ENCODE results near the gene GLRX5. TPM values are rescaled to one million over a fixed set of nuclear protein-coding genes. Genes with fewer than 3 reads are reported as not detected.

Gene GLRX5
- total and polyA plus RNA-seq, 2 experiments from 2014 or later = 50.0 to 105 TPM

- peak overlapping the region; percentile 58 for H3K4me2 ChIP-seq
- no peak overlapping the region for H2AFZ ChIP-seq
Observed at GRCh38 chr14:95523051-95523814, 11.6 kb upstream of the GLRX5 start.

DNA sequence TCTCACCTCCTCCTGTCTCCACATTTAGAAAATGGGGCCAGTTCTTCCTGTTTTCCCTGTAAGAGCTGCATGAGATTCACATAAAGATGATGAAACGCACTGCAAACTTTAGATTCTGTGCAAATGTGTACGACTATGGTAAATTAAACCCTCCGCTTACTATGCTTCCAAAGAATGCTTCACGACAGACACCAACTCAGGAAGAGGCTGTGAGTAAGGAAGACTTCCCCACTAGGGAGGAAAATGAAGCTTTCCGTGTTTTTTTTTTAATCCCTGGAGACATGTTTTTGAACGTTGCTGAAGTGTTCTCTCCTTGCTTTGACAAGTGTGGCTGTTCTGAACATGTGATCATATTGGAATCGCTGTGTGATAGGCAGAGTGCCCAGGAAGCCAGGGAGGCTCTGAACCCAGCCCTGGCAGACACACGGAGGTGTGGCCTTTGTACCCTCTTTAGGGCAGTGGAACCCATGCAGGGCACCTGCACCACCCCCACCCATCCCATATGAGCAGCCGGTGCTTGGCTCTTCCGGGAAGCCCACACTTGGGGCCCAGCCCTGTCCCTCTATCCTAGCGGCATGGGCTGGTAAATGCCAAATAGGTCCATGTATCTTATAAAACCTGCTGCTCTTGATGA is 10.9 kb upstream of the GLRX5 start:
- no peak overlapping the region for H3K4me3 ChIP-seq
- no peak for DNase-seq (ENCODE audit: low spot score)
- TF ChIP-seq, protein P1, sequence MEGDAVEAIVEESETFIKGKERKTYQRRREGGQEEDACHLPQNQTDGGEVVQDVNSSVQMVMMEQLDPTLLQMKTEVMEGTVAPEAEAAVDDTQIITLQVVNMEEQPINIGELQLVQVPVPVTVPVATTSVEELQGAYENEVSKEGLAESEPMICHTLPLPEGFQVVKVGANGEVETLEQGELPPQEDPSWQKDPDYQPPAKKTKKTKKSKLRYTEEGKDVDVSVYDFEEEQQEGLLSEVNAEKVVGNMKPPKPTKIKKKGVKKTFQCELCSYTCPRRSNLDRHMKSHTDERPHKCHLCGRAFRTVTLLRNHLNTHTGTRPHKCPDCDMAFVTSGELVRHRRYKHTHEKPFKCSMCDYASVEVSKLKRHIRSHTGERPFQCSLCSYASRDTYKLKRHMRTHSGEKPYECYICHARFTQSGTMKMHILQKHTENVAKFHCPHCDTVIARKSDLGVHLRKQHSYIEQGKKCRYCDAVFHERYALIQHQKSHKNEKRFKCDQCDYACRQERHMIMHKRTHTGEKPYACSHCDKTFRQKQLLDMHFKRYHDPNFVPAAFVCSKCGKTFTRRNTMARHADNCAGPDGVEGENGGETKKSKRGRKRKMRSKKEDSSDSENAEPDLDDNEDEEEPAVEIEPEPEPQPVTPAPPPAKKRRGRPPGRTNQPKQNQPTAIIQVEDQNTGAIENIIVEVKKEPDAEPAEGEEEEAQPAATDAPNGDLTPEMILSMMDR (IDR thresholded peaks at IDR 0.05; ENCODE audit: poor library complexity) = no peak
- no peaks in the 10 kb centered on the region for H3K9me3 ChIP-seq (ENCODE audit: low read depth)
- no peaks in the 10 kb centered on the region for H3K36me3 ChIP-seq (replicated peaks; ENCODE audit: insufficient read depth, low read depth)
- H2AFZ ChIP-seq = no peak overlapping the region
- H3K27ac ChIP-seq = peak overlapping the region; percentile 84
- H3K4me2 ChIP-seq = peak overlapping the region; percentile 58
- H3K27me3 ChIP-seq = no peaks in the 10 kb centered on the region
- H3K79me2 ChIP-seq = peaks cover 14% of the 10 kb centered on the region
- H3K4me1 ChIP-seq (ENCODE audit: insufficient read depth) = peaks cover 18% of the 10 kb centered on the region
- H3K9me2 ChIP-seq (replicated peaks; ENCODE audit: insufficient read depth) = no peaks in the 10 kb centered on the region
- WGBS (ENCODE audit: low lambda C conversion rate, missing lambda C conversion rate) = 73% methylated on average over 11 of the region's 11 CpGs
- no peaks in the 10 kb centered on the region for H4K20me1 ChIP-seq (ENCODE audit: insufficient read depth, poor library complexity, severe bottlenecking)

More at GRCh38 chr14:95523051-95523814, 11.6 kb upstream of the GLRX5 start:
- H3K27ac ChIP-seq = peak overlapping the region; percentile 84
- no peak for DNase-seq (ENCODE audit: low spot score)
- no peaks in the 10 kb centered on the region for H3K27me3 ChIP-seq
- TF ChIP-seq EZH2phosphoT487 (IDR thresholded peaks at IDR 0.05; ENCODE audit: low read depth, severe bottlenecking, unreplicated experiment) (no peak), EZH2 (IDR thresholded peaks at IDR 0.05; ENCODE audit: borderline replicate concordance) (no peak)
- TF ChIP-seq, protein P1 (IDR thresholded peaks at IDR 0.05; ENCODE audit: poor library complexity) = no peak
- H3K79me2 ChIP-seq = peaks cover 7% of the 10 kb centered on the region
- H3K4me3 ChIP-seq = no peak overlapping the region
- no peaks in the 10 kb centered on the region for H4K20me1 ChIP-seq (ENCODE audit: insufficient read depth, poor library complexity, severe bottlenecking)
- peaks cover 18% of the 10 kb centered on the region for H3K4me1 ChIP-seq (ENCODE audit: insufficient read depth)
- no peaks in the 10 kb centered on the region for H3K9me2 ChIP-seq (replicated peaks; ENCODE audit: insufficient read depth)
- WGBS (ENCODE audit: low lambda C conversion rate, missing lambda C conversion rate) = 55% methylated on average over 12 of the region's 12 CpGs
- H3K36me3 ChIP-seq (replicated peaks; ENCODE audit: insufficient read depth, low read depth) = no peaks in the 10 kb centered on the region
- no peaks in the 10 kb centered on the region for H3K9me3 ChIP-seq (ENCODE audit: low read depth)

DNA sequence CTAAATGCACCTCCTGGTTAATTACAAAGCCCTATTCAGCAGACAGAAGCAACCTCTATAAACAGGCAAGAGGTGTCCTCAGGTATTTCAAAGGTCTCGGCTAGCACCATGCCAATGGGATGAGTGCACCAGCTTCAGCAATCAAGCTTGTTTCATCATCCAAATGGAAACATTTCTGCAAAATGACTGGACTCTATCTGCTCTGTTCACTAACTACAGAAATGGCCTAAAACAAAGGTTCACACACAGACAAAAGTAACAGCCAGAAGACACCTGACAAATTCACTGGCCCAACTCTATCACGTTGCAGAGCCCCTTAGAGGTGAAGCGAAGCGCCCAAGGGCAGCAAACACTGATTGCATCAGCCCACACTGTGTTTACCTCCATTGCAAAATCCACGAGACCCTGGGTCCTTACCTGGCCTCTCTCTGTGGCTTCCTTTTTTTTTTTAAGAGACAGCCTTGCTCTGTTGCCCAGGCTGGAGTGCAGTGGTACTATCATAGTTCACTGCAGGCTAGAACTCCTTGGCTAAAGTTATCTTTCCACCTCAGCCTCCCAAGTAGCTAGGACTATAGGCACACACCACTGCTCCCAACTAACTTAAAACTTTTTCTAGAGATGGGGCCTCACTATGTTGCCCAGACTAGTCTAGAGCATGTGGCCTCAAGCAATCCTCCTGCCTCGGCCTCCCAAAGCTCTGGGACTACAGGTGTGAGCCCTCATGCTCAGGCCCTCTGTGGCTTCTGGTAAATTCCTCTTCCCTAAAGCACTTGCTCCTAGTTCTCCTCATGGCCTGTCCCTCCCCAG is 9.9 kb upstream of the GLRX5 start:
- no peak for DNase-seq (ENCODE audit: low spot score)
- H2AFZ ChIP-seq = no peak overlapping the region
- H3K36me3 ChIP-seq (replicated peaks; ENCODE audit: insufficient read depth, low read depth) = no peaks in the 10 kb centered on the region
- H3K27me3 ChIP-seq = no peaks in the 10 kb centered on the region
- TF ChIP-seq, protein P1 (IDR thresholded peaks at IDR 0.05; ENCODE audit: poor library complexity) = no peak
- peaks cover 18% of the 10 kb centered on the region for H3K4me1 ChIP-seq (ENCODE audit: insufficient read depth)
- no peak overlapping the region for H3K4me3 ChIP-seq
- H3K79me2 ChIP-seq = peaks cover 24% of the 10 kb centered on the region
- no peak overlapping the region for H3K4me2 ChIP-seq
- no peaks in the 10 kb centered on the region for H4K20me1 ChIP-seq (ENCODE audit: insufficient read depth, poor library complexity, severe bottlenecking)
- H3K27ac ChIP-seq = peak overlapping the region; percentile 84
- no peaks in the 10 kb centered on the region for H3K9me3 ChIP-seq (ENCODE audit: low read depth)
- WGBS (ENCODE audit: low lambda C conversion rate, missing lambda C conversion rate) = 66% methylated on average over 6 of the region's 6 CpGs
- no peaks in the 10 kb centered on the region for H3K9me2 ChIP-seq (replicated peaks; ENCODE audit: insufficient read depth)

Measured in hepatocyte (in vitro differentiated cells).